ENCODE measurements around the gene PTPRR.

Gene PTPRR

GRCh38 chr12:70890895-70891832, 29.4 kb downstream of the PTPRR start:
- TF ChIP-seq CTCF (IDR thresholded peaks at IDR 0.05): no peak
- no peak overlapping the region for H3K27ac ChIP-seq
- no peaks in the 10 kb centered on the region for H3K4me1 ChIP-seq (ENCODE audit: control insufficient read depth in 1 of 2, insufficient read depth in 1 of 2, low read depth in 1 of 2, low read length in 1 of 2)
- no peaks in the 10 kb centered on the region for H3K27me3 ChIP-seq
- H3K36me3 ChIP-seq: no peaks in the 10 kb centered on the region
- no peak overlapping the region for H3K4me3 ChIP-seq (ENCODE audit: low read depth in 1 of 2, low read length in 1 of 2)
- H3K9me3 ChIP-seq: no peaks in the 10 kb centered on the region

GRCh38 chr12:70885956-70886355, 34.6 kb downstream of the PTPRR start:
- H3K4me1 ChIP-seq (ENCODE audit: control insufficient read depth in 1 of 2, insufficient read depth in 1 of 2, low read depth in 1 of 2, low read length in 1 of 2): no peaks in the 10 kb centered on the region
- H3K27me3 ChIP-seq: no peaks in the 10 kb centered on the region
- no peak for TF ChIP-seq CTCF (IDR thresholded peaks at IDR 0.05)
- no peaks in the 10 kb centered on the region for H3K36me3 ChIP-seq
- H3K27ac ChIP-seq: no peak overlapping the region
- H3K4me3 ChIP-seq (ENCODE audit: low read depth in 1 of 2, low read length in 1 of 2): no peak overlapping the region
- H3K9me3 ChIP-seq: no peaks in the 10 kb centered on the region

GRCh38 chr12:70883855-70884254, 36.7 kb downstream of the PTPRR start:
- H3K9me3 ChIP-seq: no peaks in the 10 kb centered on the region
- no peaks in the 10 kb centered on the region for H3K4me1 ChIP-seq (ENCODE audit: control insufficient read depth in 1 of 2, insufficient read depth in 1 of 2, low read depth in 1 of 2, low read length in 1 of 2)
- no peaks in the 10 kb centered on the region for H3K27me3 ChIP-seq
- TF ChIP-seq CTCF (IDR thresholded peaks at IDR 0.05): no peak
- H3K36me3 ChIP-seq: no peaks in the 10 kb centered on the region
- no peak overlapping the region for H3K4me3 ChIP-seq (ENCODE audit: low read depth in 1 of 2, low read length in 1 of 2)
- H3K27ac ChIP-seq: no peak overlapping the region

GRCh38 chr12:70880744-70881143, 39.8 kb downstream of the PTPRR start:
- no peak overlapping the region for H3K4me3 ChIP-seq (ENCODE audit: low read depth in 1 of 2, low read length in 1 of 2)
- no peaks in the 10 kb centered on the region for H3K27me3 ChIP-seq
- H3K36me3 ChIP-seq: no peaks in the 10 kb centered on the region
- H3K27ac ChIP-seq: no peak overlapping the region
- H3K9me3 ChIP-seq: no peaks in the 10 kb centered on the region
- H3K4me1 ChIP-seq (ENCODE audit: control insufficient read depth in 1 of 2, insufficient read depth in 1 of 2, low read depth in 1 of 2, low read length in 1 of 2): no peaks in the 10 kb centered on the region
- TF ChIP-seq CTCF (IDR thresholded peaks at IDR 0.05): no peak

- Histone ChIP-seq H3K4me1 (ENCODE audit: control insufficient read depth in 1 of 2, insufficient read depth in 1 of 2, low read depth in 1 of 2, low read length in 1 of 2) (no peaks in the 10 kb centered on the region), H3K36me3 (no peaks in the 10 kb centered on the region), H3K4me3 (ENCODE audit: low read depth in 1 of 2, low read length in 1 of 2) (no peak overlapping the region), H3K27me3 (no peaks in the 10 kb centered on the region), H3K27ac (no peak overlapping the region), H3K9me3 (no peaks in the 10 kb centered on the region)
- TF ChIP-seq CTCF (IDR thresholded peaks at IDR 0.05): no peak
Observed at GRCh38 chr12:70876952-70877351, 43.6 kb downstream of the PTPRR start.
